ENCODE data around the gene EGFR.

EGFR gene

DNA sequence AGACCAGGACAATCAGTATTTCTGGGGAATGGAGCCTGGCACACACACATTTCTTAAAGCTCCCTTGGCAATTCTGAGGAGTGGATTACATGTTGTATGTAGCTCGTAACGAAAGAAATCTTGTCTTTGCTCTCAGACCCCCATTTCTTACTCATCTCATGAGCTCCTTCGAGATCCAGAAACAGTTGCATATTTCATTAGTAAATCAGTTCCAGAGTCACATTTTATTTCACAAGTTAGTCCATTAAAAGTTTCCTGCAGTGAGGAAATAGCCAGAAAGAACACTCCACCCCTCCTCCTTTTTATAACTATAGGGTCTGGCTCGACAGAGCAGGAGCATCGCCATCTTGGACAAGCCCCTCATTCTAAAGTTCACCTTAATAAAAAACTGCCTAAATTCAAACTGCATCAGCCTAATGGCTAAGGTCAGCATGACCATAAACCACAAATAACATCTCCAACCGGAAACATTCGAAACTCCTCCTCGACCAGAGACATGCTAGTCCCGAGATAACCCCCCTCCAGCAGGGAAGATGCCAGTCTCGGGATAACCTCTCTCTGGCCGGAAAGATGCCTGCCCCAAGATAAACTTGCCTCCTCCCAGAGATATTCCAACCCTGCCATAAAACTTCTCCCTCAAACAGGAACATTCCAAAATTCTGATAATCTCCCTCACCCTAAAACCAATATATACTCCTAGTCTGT lies 7.4 kb downstream of the EGFR start:
- H3K9ac ChIP-seq (ENCODE audit: low read length): no peak overlapping the region
- no peak overlapping the region for H2AFZ ChIP-seq (ENCODE audit: low read depth, low read length)

DNA sequence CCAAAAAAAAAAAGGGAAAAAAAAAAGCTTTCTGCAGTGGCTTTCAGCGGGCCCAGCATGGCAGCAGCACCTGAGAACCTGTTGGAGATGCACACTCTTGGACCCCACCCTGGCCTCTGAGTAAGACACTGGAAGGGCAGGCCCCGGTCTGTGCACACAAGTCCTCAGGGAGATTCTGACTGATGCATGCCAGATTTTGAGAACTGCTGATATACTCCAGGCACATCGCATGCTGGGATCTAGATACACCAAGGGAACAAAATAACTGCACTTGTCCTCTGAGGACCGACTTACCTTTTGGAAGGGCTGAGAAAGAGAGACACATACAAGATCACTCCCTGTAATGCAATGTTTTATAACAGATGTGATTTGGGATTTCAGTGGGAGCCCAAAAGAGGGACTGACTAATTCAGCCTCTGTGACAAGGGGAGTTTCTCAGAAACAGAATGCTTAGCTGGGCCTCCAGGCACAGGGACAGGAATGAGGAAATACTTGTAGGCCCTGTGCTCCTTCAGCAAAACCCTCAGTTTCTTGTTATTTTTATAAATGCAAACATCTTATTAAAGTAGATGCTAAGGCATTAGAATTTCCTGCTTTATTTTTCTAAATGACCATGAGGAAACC lies 8.2 kb downstream of the EGFR start:
- H3K27me3 ChIP-seq (ENCODE audit: low read depth, low read length): peaks cover 11% of the 10 kb centered on the region; the same call in 1 of the 2 replicates
- no peak overlapping the region for H3K9ac ChIP-seq (ENCODE audit: low read length)
- H3K27ac ChIP-seq (ENCODE audit: low read length): no peak overlapping the region
- no peaks in the 10 kb centered on the region for H4K20me1 ChIP-seq (ENCODE audit: insufficient read depth, low read length)
- H2AFZ ChIP-seq (ENCODE audit: low read depth, low read length): no peak overlapping the region
- H3K9me3 ChIP-seq (ENCODE audit: insufficient read depth, low read length): no peaks in the 10 kb centered on the region
- peaks cover 21% of the 10 kb centered on the region for H3K4me1 ChIP-seq (ENCODE audit: low read length)
- no peaks in the 10 kb centered on the region for H3K79me2 ChIP-seq (ENCODE audit: low read length)
- H3K4me3 ChIP-seq (ENCODE audit: low read length): no peak overlapping the region
- no peaks in the 10 kb centered on the region for H3K36me3 ChIP-seq (replicated peaks; ENCODE audit: low read depth, low read length)
- TF ChIP-seq EZH2phosphoT487 (IDR thresholded peaks at IDR 0.05; ENCODE audit: low read depth): no peak
- TF ChIP-seq, protein P1, sequence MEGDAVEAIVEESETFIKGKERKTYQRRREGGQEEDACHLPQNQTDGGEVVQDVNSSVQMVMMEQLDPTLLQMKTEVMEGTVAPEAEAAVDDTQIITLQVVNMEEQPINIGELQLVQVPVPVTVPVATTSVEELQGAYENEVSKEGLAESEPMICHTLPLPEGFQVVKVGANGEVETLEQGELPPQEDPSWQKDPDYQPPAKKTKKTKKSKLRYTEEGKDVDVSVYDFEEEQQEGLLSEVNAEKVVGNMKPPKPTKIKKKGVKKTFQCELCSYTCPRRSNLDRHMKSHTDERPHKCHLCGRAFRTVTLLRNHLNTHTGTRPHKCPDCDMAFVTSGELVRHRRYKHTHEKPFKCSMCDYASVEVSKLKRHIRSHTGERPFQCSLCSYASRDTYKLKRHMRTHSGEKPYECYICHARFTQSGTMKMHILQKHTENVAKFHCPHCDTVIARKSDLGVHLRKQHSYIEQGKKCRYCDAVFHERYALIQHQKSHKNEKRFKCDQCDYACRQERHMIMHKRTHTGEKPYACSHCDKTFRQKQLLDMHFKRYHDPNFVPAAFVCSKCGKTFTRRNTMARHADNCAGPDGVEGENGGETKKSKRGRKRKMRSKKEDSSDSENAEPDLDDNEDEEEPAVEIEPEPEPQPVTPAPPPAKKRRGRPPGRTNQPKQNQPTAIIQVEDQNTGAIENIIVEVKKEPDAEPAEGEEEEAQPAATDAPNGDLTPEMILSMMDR (IDR thresholded peaks at IDR 0.05; ENCODE audit: low read depth, low read length): no peak
- no peak overlapping the region for H3K4me2 ChIP-seq (ENCODE audit: low read length)

More for the DNA sequence above, 7.4 kb downstream of the EGFR start:
- Histone ChIP-seq H3K27me3 (ENCODE audit: low read depth, low read length) (peaks cover 11% of the 10 kb centered on the region; the same call in 1 of the 2 replicates), H3K36me3 (replicated peaks; ENCODE audit: low read depth, low read length) (no peaks in the 10 kb centered on the region), H3K9me3 (ENCODE audit: insufficient read depth, low read length) (no peaks in the 10 kb centered on the region), H3K79me2 (ENCODE audit: low read length) (no peaks in the 10 kb centered on the region), H3K4me1 (ENCODE audit: low read length) (peaks cover 15% of the 10 kb centered on the region), H3K27ac (ENCODE audit: low read length) (no peak overlapping the region), H3K4me2 (ENCODE audit: low read length) (no peak overlapping the region), H3K4me3 (ENCODE audit: low read length) (no peak overlapping the region), H4K20me1 (ENCODE audit: insufficient read depth, low read length) (no peaks in the 10 kb centered on the region)
- TF ChIP-seq, protein P1 (IDR thresholded peaks at IDR 0.05; ENCODE audit: low read depth, low read length): no peak
- TF ChIP-seq EZH2phosphoT487 (IDR thresholded peaks at IDR 0.05; ENCODE audit: low read depth): no peak

DNA sequence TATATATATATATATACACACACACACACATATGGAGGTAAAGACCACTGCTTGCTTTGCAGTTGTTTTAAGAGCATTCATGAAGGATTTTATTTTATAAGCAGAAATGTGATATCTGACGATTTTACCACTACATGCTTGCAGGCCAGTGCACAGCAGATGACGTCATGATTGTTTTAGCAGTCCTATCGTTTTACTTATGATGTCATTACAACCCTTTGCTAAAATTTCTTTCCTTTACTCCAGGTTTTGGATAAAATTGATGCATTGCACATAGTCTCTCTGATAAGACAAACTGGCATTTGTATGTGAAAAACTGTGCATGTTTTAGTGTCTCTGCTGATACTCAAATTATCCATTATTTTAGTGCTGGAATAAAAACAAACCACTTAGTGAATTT lies 9.2 kb downstream of the EGFR start:
- peaks cover 21% of the 10 kb centered on the region for H3K4me1 ChIP-seq (ENCODE audit: low read length)
- H3K36me3 ChIP-seq (replicated peaks; ENCODE audit: low read depth, low read length): no peaks in the 10 kb centered on the region
- no peaks in the 10 kb centered on the region for H4K20me1 ChIP-seq (ENCODE audit: insufficient read depth, low read length)
- H3K27ac ChIP-seq (ENCODE audit: low read length): no peak overlapping the region
- no peak overlapping the region for H2AFZ ChIP-seq (ENCODE audit: low read depth, low read length)
- H3K4me3 ChIP-seq (ENCODE audit: low read length): no peak overlapping the region
- no peaks in the 10 kb centered on the region for H3K79me2 ChIP-seq (ENCODE audit: low read length)
- H3K9ac ChIP-seq (ENCODE audit: low read length): no peak overlapping the region
- TF ChIP-seq, protein P1 (IDR thresholded peaks at IDR 0.05; ENCODE audit: low read depth, low read length): no peak
- no peak for TF ChIP-seq EZH2phosphoT487 (IDR thresholded peaks at IDR 0.05; ENCODE audit: low read depth)
- H3K27me3 ChIP-seq (ENCODE audit: low read depth, low read length): peaks cover 11% of the 10 kb centered on the region; the same call in 1 of the 2 replicates
- no peaks in the 10 kb centered on the region for H3K9me3 ChIP-seq (ENCODE audit: insufficient read depth, low read length)
- no peak overlapping the region for H3K4me2 ChIP-seq (ENCODE audit: low read length)

DNA sequence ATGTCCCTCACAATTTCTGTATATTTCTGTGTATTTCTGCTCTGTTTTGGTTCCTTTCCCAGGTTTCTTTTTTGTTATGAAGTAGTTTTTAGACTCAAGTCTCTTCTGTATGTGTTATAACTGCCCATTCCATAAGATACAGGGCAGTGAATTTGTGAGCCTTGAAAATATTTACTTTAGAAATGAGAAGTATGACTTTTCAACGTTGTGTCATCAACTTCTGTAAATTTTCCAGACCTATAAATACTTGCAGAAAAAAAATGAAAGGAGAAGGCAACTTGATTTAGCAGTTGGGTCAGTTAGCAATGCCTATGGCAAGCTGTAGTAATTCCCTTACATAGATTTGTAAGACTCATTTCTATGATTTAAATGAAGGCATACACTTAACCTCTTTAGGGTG lies 11.5 kb downstream of the EGFR start:
- TF ChIP-seq, protein P1 (IDR thresholded peaks at IDR 0.05; ENCODE audit: low read depth, low read length): no peak
- no peak for TF ChIP-seq EZH2phosphoT487 (IDR thresholded peaks at IDR 0.05; ENCODE audit: low read depth)
- H3K36me3 ChIP-seq (replicated peaks; ENCODE audit: low read depth, low read length): no peaks in the 10 kb centered on the region
- peaks cover 5% of the 10 kb centered on the region; the same call in 1 of the 2 replicates for H3K27me3 ChIP-seq (ENCODE audit: low read depth, low read length)
- peaks cover 21% of the 10 kb centered on the region for H3K4me1 ChIP-seq (ENCODE audit: low read length)
- H3K9me3 ChIP-seq (ENCODE audit: insufficient read depth, low read length): no peaks in the 10 kb centered on the region
- H2AFZ ChIP-seq (ENCODE audit: low read depth, low read length): no peak overlapping the region
- H3K9ac ChIP-seq (ENCODE audit: low read length): no peak overlapping the region
- no peaks in the 10 kb centered on the region for H3K79me2 ChIP-seq (ENCODE audit: low read length)
- H4K20me1 ChIP-seq (ENCODE audit: insufficient read depth, low read length): no peaks in the 10 kb centered on the region
- H3K4me2 ChIP-seq (ENCODE audit: low read length): no peak overlapping the region
- H3K27ac ChIP-seq (ENCODE audit: low read length): no peak overlapping the region
- no peak overlapping the region for H3K4me3 ChIP-seq (ENCODE audit: low read length)
